Measurements from ENCODE around the gene STRIT1.

- no peak for TF ChIP-seq CTCF (IDR thresholded peaks at IDR 0.05)
- TF ChIP-seq POLR2A (IDR thresholded peaks at IDR 0.05): no peak
- no peak for TF ChIP-seq POLR2AphosphoS5 (IDR thresholded peaks at IDR 0.05)
These were observed 9.0 kb upstream of the STRIT1 start for GRCh38 chr3:155302481-155302880.
